HEK293T (cell line): ENCODE measurements around the gene KCNN2.

Experiments used
- ARNT ChIP-seq: fragments of 450-650 bp; IDR thresholded peaks from 2 replicates; pipeline ENCODE4 v1.6.1; 2017; ENCODE audit warnings: mild to moderate bottlenecking
- BHLHE40 ChIP-seq: fragments of 450-650 bp; IDR thresholded peaks from 2 replicates; pipeline ENCODE4 v1.6.1; 2016; ENCODE audit warnings: mild to moderate bottlenecking, moderate library complexity, borderline replicate concordance
- FOXA1 ChIP-seq: fragments of 450-650 bp; IDR thresholded peaks from 2 replicates; pipeline ENCODE4 v1.6.1; 2016; ENCODE audit warnings: mild to moderate bottlenecking
- FOXM1 ChIP-seq: fragments of 450-650 bp; IDR thresholded peaks from 2 replicates; pipeline ENCODE4 v1.6.1; 2017; ENCODE audit warnings: mild to moderate bottlenecking, borderline replicate concordance
- L3MBTL2 ChIP-seq: fragments of 450-650 bp; conservative IDR thresholded peaks from 2 replicates; pipeline ENCODE4 v1.6.1; 2016; ENCODE audit warnings: mild to moderate bottlenecking
- LEF1 ChIP-seq: fragments of 450-650 bp; IDR thresholded peaks from 2 replicates; pipeline ENCODE4 v1.6.1; 2017; ENCODE audit warnings: mild to moderate bottlenecking, borderline replicate concordance
- PKNOX1 ChIP-seq: fragments of 450-650 bp; IDR thresholded peaks from 2 replicates; pipeline ENCODE4 v1.6.1; 2016
- SUZ12 ChIP-seq: fragments of 450-650 bp; IDR thresholded peaks from 2 replicates; pipeline ENCODE4 v1.6.1; 2016; ENCODE audit warnings: mild to moderate bottlenecking

DNA sequence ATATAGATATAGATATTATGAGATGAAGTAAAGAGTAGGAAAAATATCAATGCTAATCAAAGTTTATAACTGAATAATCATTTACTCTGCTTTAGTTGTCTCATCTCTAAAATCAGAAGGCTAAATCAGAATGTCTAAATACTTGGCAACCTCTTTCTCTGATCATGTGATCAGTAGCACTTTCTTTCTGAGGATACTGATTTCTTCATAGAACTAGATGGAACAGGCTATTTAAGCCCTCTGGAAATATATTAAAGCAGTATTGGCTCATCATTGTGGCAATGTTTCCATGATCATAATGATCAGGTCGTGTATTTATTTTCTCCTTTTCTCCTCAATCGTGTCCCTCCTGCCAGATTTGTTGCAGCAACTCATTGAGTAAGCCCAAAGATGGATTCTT lies 109.7 kb downstream of the KCNN2 start:
- TF ChIP-seq SUZ12 (no peak), LEF1 (no peak), FOXA1 (no peak), ARNT (no peak), PKNOX1 (no peak), L3MBTL2 (no peak), BHLHE40 (no peak), FOXM1 (no peak)
